ENCODE results near the gene SMARCC2.

Gene SMARCC2

GRCh38 chr12:56124133-56124532, 65.2 kb downstream of the SMARCC2 start:
- DNase-seq (ENCODE audit: extremely low spot score) = no peak
- ChIA-PET CTCF (interaction anchor here (1.1 to 14.7 kb wide), 7 partner anchors 9 to 134 kb away, joined by 3 to 243 read pairs (median 4); partner anchors contain the start of genes ANKRD52, RNF41 and SMARCC2), POLR2A (no interaction called here)
- TF ChIP-seq CTCF (IDR thresholded peaks at IDR 0.05; ENCODE audit: control extremely low read depth, extremely low read depth, low read depth, missing control alignments) = no peak

GRCh38 chr12:56122637-56123036, 66.6 kb downstream of the SMARCC2 start:
- no peak for DNase-seq (ENCODE audit: extremely low spot score)
- ChIA-PET POLR2A (interaction anchor here (0.6 kb wide), 1 partner anchor 337 kb away, joined by 4 read pairs; no protein-coding TSS in a partner anchor), CTCF (interaction anchor here (14.7 kb wide), 1 partner anchor 66 kb away, joined by 243 read pairs; the partner anchor contains the start of gene SMARCC2)
- no peak for TF ChIP-seq CTCF (IDR thresholded peaks at IDR 0.05; ENCODE audit: control extremely low read depth, extremely low read depth, low read depth, missing control alignments)

- ChIA-PET CTCF (interaction anchor here (1.9 to 14.7 kb wide), 4 partner anchors 17 to 382 kb away, joined by 5 to 243 read pairs (median 31); partner anchors contain the start of genes PA2G4 and SMARCC2), POLR2A (interaction anchor here (0.6 kb wide), 1 partner anchor 77 kb away, joined by 3 read pairs; no protein-coding TSS in a partner anchor)
- TF ChIP-seq CTCF (IDR thresholded peaks at IDR 0.05; ENCODE audit: control extremely low read depth, extremely low read depth, low read depth, missing control alignments) = no peak
- DNase-seq (ENCODE audit: extremely low spot score) = no peak
Measured at GRCh38 chr12:56121204-56121870, 67.9 kb downstream of the SMARCC2 start.

- TF ChIP-seq CTCF (IDR thresholded peaks at IDR 0.05; ENCODE audit: control extremely low read depth, extremely low read depth, low read depth, missing control alignments) = no peak
- CTCF ChIA-PET = interaction anchor here (0.7 to 14.7 kb wide), 30 partner anchors 7 to 381 kb away, joined by 3 to 243 read pairs (median 6); partner anchors contain the start of genes ANKRD52, COQ10A, ESYT1 and MYL6
- POLR2A ChIA-PET = interaction anchor here (0.6 to 5.0 kb wide), 2 partner anchors 16 to 56 kb away, joined by 3 to 56 read pairs; partner anchors contain the start of gene PA2G4
- no peak for DNase-seq (ENCODE audit: extremely low spot score)
Measured at GRCh38 chr12:56120158-56120846, 69.0 kb downstream of the SMARCC2 start.

GRCh38 chr12:56119361-56119796, 69.9 kb downstream of the SMARCC2 start:
- TF ChIP-seq CTCF (IDR thresholded peaks at IDR 0.05; ENCODE audit: control extremely low read depth, extremely low read depth, low read depth, missing control alignments) = peak; percentile 78
- ChIA-PET CTCF (interaction anchor here (0.7 to 14.7 kb wide), 37 partner anchors 8 to 380 kb away, joined by 3 to 243 read pairs (median 6); partner anchors contain the start of genes ANKRD52, COQ10A, ESYT1 and MYL6), POLR2A (interaction anchor here (0.6 to 5.0 kb wide), 3 partner anchors 15 to 139 kb away, joined by 3 to 56 read pairs (median 4); partner anchors contain the start of genes ANKRD52 and PA2G4)
- DNase-seq (ENCODE audit: extremely low spot score) = peak; percentile 64

All from GM10248 (cell line).